NCI-H2196 treated with DMSO at 0.1 percent for 48 hours (cell line): ENCODE results near the gene PITHD1.
"Not testable (repeated sequence)": the region's sequence is repeated elsewhere in the genome, so short reads cannot be mapped to it uniquely, and the experiment has no call there.

ENCODE experiments used
- DNase-seq: peaks from one replicate; lab custom pipeline; 2025; ENCODE audit not compliant: unreplicated experiment; lab: John Stamatoyannopoulos, UW

Gene PITHD1

DNA sequence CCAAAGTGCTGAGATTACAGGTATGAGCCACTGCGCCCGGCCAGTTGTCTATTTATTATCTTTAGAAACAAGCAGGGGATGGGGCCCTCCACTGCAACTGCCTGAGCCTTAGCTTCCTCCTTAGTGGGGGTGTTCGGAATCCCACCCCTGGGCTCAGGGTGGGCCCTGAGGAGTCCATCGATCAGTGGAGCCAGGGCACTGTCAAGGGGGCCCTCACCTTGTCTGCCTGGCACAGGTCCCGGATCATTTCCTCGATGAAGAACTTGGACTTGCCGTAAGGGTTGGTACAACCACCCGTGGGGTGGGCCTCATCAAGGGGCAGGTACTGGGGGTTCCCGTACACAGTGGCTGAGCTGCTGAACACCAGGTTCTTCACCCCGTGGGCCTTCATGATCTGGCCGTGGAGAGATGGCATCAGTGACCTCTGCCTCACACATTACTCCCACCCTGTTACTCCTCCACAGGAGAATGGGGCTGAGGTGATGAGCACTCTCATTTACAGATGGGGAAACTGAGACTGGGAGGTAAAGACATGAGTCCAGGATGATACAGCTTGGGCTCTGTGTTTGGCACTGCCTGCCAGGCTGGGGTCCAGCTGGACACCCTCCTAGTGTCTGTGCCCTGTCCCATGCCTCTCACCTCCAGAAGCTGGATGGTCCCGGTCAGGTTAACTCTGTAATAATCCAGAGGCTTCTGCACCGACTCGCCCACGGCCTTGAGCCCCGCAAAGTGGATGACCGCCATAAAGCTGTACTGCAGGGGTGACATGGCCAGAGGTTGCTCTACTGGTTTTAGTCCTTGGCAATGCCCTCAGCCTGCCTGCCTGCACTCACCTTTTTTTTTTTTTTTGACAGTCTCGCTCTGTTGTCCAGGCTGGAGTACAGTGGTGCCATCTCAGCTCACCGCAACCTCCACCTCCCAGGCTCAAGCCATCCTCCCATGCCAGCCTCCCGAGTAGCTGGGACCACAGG lies 19.5 kb downstream of the PITHD1 start:
- DNase-seq, result no peak

DNA sequence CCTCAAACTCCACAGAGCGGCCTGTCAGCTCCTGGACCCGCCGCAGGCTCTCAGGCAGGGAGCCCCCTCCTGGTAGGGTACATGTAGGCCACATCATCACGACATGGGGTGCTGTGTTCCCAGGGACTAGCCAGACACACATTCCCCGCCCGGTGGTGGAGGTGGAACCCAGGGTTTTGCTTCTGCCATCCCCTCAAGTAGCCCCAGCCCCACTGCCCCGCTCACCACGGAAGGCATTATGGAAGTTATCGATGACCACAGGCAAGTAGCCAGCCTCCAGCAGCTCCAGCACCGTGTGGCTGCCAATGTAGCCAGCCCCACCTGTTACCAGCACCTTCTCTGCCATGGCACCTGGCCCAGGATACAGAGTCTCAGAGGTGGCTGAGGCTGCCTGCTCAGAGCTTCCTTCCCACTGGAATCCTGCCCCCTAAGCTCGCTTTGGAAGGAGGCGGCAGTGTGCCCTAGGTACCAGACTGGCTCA lies 20.5 kb downstream of the PITHD1 start:
- DNase-seq, result no peak

DNA sequence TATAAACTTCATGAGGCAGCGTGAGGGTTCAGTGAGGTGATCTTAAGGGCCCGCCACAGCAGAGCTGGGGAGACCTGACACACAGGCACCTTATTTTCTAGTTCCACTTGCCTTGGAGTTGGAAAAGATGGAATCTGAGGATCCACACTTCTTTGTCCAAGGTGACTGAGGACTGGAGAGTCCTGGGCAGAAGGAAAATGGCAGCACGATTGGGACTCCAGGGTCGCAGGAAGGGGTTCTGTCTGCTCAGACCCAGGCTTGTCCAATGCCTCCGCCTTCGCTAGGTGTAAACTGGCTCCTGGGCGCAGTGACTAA lies 21.0 kb downstream of the PITHD1 start:
- DNase-seq, result no peak

DNA sequence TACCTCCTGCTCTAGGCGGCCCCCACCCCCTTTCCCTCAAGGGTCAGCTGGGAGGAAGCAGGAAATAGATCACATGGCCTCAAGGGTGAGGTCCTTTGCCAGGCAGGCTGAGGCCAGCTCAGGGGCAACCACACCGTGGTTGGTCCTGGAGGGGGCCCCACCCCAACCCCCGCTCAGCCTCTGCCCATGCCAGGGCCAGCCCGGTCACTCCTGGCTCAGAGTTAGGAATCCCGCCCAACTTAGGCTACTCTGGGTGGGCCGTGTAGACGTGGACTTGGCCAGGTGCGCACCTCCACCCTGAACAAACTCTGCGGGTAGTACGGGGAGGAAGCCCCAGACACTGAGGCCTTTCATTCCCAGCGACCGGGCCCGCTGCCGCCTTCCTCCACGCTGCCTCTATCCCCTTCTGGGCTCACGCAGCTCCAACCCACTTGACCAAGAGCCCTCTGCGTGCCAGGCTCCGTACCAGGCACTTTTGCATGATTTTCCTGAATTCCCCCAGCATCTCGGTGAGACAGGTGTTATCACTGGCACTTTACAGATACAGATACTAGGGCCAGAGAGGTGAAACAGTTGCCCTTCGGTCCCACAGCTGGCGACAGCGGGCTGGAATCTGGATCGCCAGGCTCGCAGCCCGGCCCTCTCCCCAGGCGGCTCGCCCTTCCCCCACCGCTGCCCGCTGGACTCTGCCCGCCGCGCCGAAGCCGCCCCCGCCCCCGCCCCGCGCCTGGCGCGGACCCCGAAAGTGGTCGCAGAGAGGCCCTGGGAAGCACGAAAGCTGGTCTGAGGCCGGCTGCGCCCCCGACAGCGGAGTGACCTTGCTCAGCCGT lies 21.6 kb downstream of the PITHD1 start:
- DNase-seq, result peak; percentile 52

DNA sequence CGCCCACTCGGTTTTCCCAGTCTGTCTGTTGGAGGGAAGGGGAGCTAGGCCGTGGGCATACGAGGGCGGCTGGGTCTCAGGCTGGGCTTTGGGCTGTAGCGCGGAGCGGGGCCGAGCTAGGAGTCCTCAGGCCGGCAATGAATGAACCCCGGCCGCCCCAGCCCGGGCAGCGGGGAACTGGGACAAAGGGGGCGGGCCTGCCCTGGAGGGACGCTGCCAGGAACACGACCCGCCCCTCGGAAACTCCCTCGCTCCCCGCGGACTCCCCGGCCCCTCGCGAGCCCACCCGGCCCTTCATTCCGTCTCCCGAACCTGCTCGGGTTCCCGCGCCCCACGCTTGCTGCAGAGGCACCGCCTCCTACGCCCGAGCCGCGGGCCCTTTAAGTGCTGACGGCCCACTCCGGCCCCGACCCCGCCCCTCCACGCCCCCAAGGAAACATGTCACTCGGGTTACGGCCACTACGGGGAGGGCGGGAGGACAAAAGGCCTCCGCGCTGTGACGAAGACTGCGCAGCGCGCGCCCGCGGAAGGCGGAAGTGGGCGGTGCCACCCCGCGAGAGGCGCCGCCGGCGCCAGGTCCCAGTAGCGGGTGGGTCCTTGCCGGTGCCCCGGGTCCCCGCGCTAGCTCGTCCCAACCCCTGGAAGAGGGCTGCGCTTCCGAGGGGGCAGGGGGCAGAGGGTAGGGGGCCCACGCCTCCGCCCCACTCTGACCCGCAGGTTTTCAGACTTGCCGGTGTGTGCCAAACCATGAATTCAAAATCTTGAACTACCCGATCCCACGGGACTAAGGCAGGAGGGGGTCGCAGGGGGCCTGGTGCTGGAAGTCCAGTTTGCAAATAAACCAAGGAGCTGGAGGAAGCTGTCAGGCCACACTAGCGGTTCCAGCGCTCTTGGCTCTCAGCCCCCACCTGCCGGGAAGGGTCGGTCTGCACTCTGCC lies 22.5 kb downstream of the PITHD1 start, which contains the start of gene GALE:
GALE (minus strand) TSS at position 355 of the 938 bp plus-strand sequence. CDS start 1,747 bp downstream, outside the sequence.
- peak; percentile 87 for DNase-seq

DNA sequence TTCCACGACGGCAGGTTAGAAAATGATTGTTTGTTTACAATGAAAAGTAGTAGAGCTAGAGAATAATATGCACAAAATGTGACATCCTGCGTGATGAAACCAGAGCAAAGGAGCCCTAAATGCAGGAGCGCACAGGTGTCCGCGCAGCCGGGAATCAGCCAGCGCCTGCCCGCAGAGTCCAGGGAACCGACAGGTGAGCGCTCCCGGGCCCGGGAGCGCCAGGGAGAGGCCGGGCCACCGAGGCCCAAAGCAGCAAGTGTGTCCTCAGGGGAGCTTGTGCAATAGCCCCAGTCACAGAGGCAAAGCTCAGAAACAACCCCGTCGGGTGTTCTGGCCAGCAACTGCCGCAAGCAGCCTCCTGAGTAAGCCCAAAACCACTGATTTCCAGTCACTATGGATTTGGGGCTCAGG lies 23.1 kb downstream of the PITHD1 start:
- no peak for DNase-seq

DNA sequence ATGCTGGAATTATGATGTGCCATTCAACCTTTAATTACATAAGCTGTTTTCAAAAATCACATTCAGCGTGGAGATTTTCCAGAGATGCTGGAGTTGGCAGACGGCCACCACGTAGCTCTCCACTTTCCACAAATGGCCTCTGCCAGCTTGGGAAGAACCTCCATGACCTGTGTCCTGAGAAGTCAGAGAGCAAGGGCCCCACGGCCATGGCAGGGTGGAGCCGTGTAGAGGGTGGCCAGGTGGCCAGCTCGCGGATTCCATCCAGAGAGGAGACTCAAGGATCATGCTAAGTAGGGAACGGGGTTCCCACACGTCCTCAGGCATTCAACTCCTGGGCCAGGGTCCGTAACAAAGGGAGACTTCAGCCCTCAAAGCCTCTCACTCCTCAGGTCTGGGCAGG lies 23.7 kb downstream of the PITHD1 start:
- no peak for DNase-seq

DNA sequence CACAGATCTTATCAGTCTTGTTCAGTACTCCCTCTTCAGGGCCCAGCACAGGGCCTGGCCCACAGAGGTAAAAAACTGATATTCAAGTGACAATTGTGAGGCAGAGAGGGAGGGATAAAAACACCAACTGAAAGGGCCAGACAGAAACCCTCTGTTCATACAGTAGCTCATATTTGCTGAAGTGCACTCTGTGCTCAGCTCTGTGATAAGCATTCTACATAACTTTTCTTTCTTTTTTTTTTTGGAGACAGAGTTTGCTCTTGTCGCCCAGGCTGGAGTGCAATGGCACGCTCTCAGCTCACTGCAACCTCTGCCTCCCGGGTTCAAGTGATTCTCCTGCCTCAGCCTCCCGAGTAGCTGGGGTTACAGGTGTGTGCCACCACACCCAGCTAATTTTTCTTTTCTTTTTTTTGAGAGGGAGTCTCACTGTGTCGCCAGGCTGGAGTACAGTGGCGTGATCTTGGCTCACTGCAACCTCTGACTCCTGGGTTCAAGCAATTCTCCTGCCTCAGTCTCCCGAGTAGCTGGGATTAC lies 24.7 kb downstream of the PITHD1 start:
- DNase-seq, result not testable (repeated sequence)

DNA sequence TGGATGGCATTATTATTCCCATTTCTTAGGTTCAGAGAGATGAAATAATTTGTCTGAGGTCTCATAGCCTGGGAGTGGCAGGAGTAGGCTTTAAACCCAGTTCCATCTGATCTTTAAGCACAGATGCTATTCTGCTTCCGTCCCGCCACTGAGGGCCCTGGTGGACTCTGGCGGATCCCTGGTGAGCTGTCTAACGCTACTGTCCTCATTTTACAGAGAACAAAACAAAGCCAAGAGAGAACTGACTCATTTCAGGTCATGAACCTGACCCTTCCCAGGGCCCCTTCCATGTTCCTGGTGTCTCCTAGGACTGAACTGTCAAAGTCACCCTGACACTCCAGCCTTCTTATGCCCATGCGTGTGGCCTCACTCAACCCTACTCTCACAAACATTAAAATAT lies 25.5 kb downstream of the PITHD1 start:
- DNase-seq, result no peak

DNA sequence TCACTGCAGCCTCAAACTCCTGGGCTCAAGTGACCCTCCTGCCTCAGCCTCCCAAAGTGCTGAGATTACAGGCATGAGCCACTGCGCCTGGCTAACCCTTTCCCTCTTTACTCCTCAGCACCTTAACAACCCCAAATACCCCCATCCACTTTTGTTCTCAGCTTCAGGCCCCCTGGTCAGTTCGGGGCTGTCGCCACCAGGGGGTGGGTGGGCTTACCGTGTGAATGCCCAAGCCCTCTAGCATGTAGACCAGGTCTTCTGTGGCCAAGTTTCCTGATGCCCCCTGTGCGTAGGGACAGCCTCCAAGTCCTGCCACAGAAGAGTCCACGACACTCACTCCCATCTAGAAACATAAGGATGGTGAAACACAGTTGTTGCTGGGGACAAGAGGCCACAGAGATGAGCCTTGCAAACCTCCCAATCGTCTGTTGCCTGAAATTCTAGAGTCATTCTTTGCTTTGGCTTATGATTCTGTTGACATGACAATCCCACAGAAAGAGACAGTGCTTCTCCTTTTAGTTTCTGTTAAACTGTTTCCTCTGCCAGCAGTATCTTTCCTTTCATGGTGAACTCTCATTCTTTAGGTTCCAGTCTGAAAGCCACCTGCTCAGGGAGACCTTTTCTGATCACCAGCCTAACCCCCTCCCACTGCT lies 26.1 kb downstream of the PITHD1 start:
- no peak for DNase-seq

DNA sequence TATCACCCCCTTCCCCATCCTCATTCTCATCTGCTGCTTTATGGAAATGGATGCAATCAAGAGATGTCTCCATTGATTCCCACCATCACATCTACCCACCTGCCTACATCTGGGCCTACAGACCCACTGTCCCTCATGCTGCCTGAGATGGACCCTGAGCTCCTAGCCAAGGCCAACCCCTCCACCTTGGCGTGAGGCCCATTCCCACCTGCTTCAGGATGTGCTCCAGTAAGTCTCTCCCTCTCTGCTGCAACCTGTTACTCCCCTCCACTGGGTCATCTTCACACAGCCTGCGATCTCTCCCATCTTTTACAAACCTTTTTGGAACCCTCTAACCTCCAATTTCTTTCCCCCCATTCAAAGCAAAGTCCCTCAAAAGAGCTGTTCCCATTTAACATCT lies 26.8 kb downstream of the PITHD1 start:
- DNase-seq, result no peak

DNA sequence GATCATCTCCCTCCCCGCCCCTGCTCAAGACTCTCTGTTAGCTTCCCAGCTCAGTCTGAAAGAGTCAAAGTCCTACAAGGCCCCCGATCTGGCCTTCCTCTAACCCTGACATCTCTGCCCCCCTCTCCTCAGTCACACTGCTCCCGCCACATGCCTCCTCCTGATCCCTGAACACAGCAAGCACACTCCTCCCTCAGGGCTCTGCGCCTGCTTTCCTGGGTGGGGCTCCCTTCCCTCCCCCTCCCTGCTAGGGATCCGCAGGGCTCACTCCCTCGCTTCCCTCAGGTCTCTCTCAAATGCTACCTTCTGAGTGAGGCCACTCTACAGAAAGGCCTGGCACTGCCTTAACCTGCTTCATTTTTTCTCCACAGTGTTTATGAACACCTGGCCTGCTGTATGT lies 28.1 kb downstream of the PITHD1 start:
- no peak for DNase-seq

DNA sequence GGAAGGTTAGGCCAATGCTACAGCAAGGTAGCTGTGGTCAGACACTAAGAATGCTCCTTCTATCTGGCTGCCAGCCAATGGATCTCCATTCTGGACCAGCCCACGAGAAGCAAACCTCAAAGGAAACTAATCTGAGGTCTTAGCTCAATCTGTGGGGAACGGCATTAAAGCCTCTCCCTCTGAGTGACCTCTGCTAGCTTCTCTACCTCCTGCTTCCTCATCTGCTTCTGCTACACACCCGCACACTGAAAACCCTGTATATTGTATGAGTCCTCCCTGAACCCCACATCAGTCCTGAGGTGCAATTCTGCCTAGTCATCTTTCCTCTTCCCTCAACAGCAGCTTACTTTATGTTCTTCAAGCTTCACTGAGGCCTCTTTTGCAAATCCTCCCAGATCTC lies 29.2 kb downstream of the PITHD1 start:
- DNase-seq, result no peak

DNA sequence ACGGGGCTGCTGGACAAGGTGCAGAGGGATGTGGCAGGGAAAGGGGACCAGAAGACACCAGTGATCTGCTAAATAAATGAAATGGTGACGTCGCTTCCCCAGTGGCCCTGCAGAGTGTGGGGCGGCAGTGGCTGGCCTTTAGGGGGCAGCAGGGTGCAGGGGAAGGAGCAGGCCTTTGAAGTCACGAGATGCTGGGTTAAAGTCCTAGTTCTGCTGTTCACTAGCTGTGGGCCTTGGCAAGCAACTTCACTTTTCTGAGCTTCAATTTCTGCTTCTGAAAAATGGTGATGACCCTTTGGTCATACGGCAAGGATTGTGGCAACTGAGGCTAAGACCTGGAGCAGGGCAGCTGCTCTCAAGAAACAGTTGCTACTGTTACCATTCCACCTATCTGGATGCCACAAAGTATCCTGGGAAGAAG lies 31.5 kb downstream of the PITHD1 start:
- peak; percentile 51 for DNase-seq

DNA sequence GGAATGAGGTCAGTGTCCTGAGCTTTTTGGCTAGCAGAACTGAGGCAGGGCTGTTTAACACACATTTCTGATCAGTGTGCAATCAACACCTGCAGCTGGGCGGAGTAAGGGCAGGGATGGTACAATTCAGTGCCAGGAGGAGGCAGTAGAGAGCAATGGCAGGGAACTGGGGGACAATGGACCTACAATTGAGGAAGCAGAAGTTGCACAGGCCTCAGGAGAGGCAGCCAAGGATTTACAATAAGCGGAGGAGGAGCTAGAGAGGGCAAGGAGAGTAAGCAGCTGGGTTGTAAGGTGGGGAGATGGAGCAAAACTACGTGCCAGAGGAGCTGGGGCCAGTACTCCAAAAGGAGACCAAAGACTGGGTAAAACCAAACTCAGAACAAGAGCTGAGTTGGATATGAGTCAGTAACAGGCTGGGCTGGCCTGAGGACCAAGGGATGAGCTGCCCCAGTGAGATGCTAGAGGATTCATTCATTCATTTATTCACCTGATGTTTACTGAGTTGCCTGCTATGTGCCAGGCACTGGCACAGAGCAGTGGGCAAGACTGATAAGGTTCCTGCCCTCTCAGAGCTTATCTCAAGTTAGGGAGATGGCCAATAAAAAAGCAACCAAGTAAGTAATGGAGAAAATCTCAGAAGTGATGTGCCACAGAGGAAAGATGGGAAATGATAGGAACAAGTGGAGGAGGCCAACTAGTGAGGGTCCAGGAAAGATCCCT lies 32.8 kb downstream of the PITHD1 start:
- DNase-seq, result no peak

DNA sequence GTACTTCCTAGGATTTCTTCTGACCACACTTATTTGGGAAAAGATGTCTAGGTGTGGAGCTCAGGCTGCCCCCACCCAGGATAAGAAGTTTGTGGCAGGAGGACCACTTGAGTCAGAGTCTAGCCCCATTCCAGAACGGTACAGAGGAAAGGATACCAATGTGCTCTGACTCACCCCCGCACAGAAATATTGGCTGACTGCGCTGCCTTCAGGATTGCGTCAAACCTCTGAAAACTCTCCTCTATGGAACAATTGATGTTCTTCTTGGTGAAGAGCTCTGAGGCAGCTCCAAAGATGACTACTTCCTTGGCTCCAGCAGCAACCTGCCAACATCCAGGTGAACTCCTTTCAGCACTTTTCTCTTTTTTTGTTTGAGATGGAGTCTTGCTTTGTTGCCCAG lies 35.8 kb downstream of the PITHD1 start:
- no peak for DNase-seq

DNA sequence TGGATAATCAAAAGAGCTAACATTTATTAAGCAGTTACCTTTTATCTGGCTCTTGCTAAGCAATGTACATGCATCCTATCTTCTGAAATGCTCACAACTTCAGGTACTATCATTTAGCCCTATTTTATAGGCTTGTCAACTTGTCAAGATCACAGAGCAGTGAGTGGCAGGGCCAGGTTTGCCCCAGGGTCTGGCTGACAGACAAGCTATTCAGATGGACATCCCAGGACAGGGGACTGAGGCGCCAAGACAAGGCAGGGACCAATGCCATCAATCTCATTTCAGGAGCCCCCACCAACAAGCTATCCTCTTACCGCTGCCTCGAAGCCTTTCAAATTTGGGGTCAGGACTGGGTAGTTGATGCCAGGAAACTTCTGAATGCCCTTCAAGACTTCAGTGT lies 38.1 kb downstream of the PITHD1 start:
- no peak for DNase-seq

DNA sequence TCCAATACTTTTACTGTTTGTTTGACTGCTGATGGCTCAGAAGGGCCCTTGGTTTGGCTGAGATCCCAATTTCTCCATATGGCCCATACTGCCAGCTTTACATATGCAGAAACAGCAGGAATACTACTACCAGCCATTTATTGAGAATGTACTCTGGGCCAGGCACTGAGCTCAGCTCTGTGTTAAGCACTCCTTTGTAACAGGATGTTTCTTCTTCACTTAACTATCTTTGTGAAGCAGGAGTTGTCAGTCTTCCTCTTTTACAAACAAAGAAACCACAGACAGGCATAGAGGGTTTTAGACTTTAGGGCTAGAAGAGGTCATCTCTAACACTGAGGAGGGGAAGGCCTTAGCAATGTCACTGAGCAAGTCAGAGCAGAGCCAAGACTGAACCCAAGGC lies 38.7 kb downstream of the PITHD1 start:
- DNase-seq, result no peak

DNA sequence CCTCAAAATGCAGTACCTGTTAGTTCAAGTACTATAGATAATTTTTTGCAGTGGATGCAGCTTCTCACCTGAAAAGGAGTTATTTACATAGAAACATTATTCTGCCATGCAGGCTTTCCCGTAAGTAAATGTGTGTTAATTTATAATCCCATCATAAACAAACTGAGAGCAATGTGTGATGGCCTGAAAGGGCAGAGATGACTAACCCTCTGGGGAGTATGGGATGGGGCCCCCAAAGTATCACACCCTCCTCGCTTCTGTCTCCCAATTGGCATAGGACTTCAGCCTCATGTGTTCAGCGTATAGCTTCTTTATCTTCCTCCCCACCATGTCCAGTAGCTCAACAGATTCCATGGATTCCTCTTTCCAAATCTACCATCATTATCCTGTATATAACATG lies 39.4 kb downstream of the PITHD1 start:
- no peak for DNase-seq
